Mesenchymal stem cell (in vitro differentiated cells and primary cell): ENCODE results near the gene RHOB.

Experiments
- DNase-seq: peaks from one replicate; pipeline ENCODE4 v3.0.0-alpha.2; 2013
- H2AFZ ChIP-seq: one replicate; pipeline ENCODE4 v1.6.1; 2013; ENCODE audit warnings: low read depth, mild to moderate bottlenecking, control low read depth, inconsistent platforms, low read length, moderate library complexity
- H2AK5ac ChIP-seq: 2 replicates; pipeline ENCODE4 v1.6.1; 2013; ENCODE audit warnings: low read length, moderate library complexity, mild to moderate bottlenecking, inconsistent platforms; ENCODE audit not compliant: severe bottlenecking
- H2BK120ac ChIP-seq: one replicate; pipeline ENCODE4 v1.6.1; 2013; ENCODE audit warnings: low read depth, mild to moderate bottlenecking, inconsistent platforms, low read length, moderate library complexity
- H2BK12ac ChIP-seq, 2 experiments: one replicate each; pipeline ENCODE4 v1.6.1; 2013; ENCODE audit warnings: inconsistent platforms in 2 of 2, low read length in 2 of 2, mild to moderate bottlenecking in 2 of 2, moderate library complexity in 2 of 2, control low read depth in 1 of 2
- H2BK15ac ChIP-seq: one replicate; pipeline ENCODE4 v1.6.1; 2013; ENCODE audit warnings: mild to moderate bottlenecking, low read depth, inconsistent platforms; ENCODE audit not compliant: poor library complexity, severe bottlenecking
- H2BK5ac ChIP-seq: 2 replicates; pipeline ENCODE4 v1.6.1; 2013; ENCODE audit warnings: low read depth, mild to moderate bottlenecking, low read length, control low read depth, inconsistent platforms; ENCODE audit not compliant: poor library complexity, severe bottlenecking
- H3K14ac ChIP-seq, 2 experiments: one replicate each; pipeline ENCODE4 v1.6.1; 2013; ENCODE audit warnings: inconsistent platforms in 2 of 2, low read length in 2 of 2, control low read depth in 1 of 2, mild to moderate bottlenecking in 1 of 2, moderate library complexity in 1 of 2
- H3K18ac ChIP-seq, 2 experiments: one replicate each; pipeline ENCODE4 v1.6.1; 2013; ENCODE audit warnings: inconsistent platforms in 2 of 2, low read length in 2 of 2, control low read depth in 1 of 2, low read depth in 1 of 2, mild to moderate bottlenecking in 1 of 2
- H3K23ac ChIP-seq, 2 experiments: one replicate each; pipeline ENCODE4 v1.6.1; 2013; ENCODE audit warnings: inconsistent platforms in 2 of 2, low read length in 2 of 2, mild to moderate bottlenecking in 2 of 2, moderate library complexity in 2 of 2, control low read depth in 1 of 2
- H3K27ac ChIP-seq: 2 replicates; pipeline ENCODE4 v1.5.1; 2013; ENCODE audit warnings: mild to moderate bottlenecking, moderate library complexity, low read length, control low read depth, inconsistent platforms; ENCODE audit not compliant: poor library complexity, severe bottlenecking
- H3K27me3 ChIP-seq, 2 experiments: 2 replicates each; pipeline versions ENCODE4 v1.6.1 to v1.7.0; 2013; ENCODE audit warnings: low read length in 2 of 2, mild to moderate bottlenecking in 2 of 2, moderate library complexity in 2 of 2, control low read depth in 1 of 2, inconsistent platforms in 1 of 2; ENCODE audit not compliant: control insufficient read depth in 1 of 2, insufficient read depth in 1 of 2
- H3K36me3 ChIP-seq, 2 experiments: 2 replicates each; pipeline versions ENCODE4 v1.6.1 to v1.7.0; 2013; ENCODE audit warnings: low read length in 2 of 2, control low read depth in 1 of 2, inconsistent platforms in 1 of 2, low read depth in 1 of 2, mild to moderate bottlenecking in 1 of 2; ENCODE audit not compliant: insufficient read depth in 2 of 2, control insufficient read depth in 1 of 2
- H3K4ac ChIP-seq, 2 experiments: one replicate each; pipeline ENCODE4 v1.6.1; 2013; ENCODE audit warnings: inconsistent platforms in 2 of 2, low read length in 2 of 2, mild to moderate bottlenecking in 2 of 2, moderate library complexity in 2 of 2, control low read depth in 1 of 2, low read depth in 1 of 2
- H3K4me1 ChIP-seq: 2 replicates; pipeline ENCODE4 v1.6.1; 2013; ENCODE audit warnings: low read depth, low read length, control low read depth; ENCODE audit not compliant: control insufficient read depth, insufficient read depth
- H3K4me2 ChIP-seq: 2 replicates; pipeline ENCODE4 v1.6.1; 2013; ENCODE audit warnings: low read length, mild to moderate bottlenecking, inconsistent platforms; ENCODE audit not compliant: poor library complexity, severe bottlenecking
- H3K4me3 ChIP-seq, 2 experiments: 2 replicates each; pipeline versions ENCODE4 v1.5.1 to v1.7.0; 2013; ENCODE audit warnings: low read length in 2 of 2, mild to moderate bottlenecking in 2 of 2, control low read depth in 1 of 2, low read depth in 1 of 2; ENCODE audit not compliant: insufficient read depth in 1 of 2
- H3K79me1 ChIP-seq: replicated peaks from 2 replicates; pipeline ENCODE4 v1.6.1; 2013; ENCODE audit warnings: mild to moderate bottlenecking, control low read depth, low read length, inconsistent platforms; ENCODE audit not compliant: poor library complexity, severe bottlenecking
- H3K9ac ChIP-seq: 2 replicates; pipeline ENCODE4 v1.7.0; 2013; ENCODE audit warnings: mild to moderate bottlenecking, low read length, moderate library complexity
- H3K9me3 ChIP-seq: 2 replicates; pipeline ENCODE4 v1.7.0; 2013; ENCODE audit warnings: mild to moderate bottlenecking, low read length; ENCODE audit not compliant: control insufficient read depth
- H4K8ac ChIP-seq: one replicate; pipeline ENCODE4 v1.6.1; 2013; ENCODE audit warnings: inconsistent platforms, mild to moderate bottlenecking, low read length, moderate library complexity
- H4K91ac ChIP-seq: one replicate; pipeline ENCODE4 v1.6.1; 2013; ENCODE audit warnings: mild to moderate bottlenecking, low read length, inconsistent platforms
- WGBS: methylation state at CpG from one replicate; pipeline ENCODE4 v1.1.7; 2013; ENCODE audit warnings: mixed read lengths; 5-methylcytosine and 5-hydroxymethylcytosine counted together

Gene RHOB

GRCh38 chr2:20482725-20483124, 35.9 kb downstream of the RHOB start:
- Histone ChIP-seq H3K4ac (no peak overlapping the region), H2BK12ac (no peak overlapping the region), H2AFZ (no peak overlapping the region), H3K79me1 (no peaks in the 10 kb centered on the region), H3K23ac (no peak overlapping the region), H4K8ac (no peak overlapping the region), H3K4me2 (no peak overlapping the region), H3K4me3 (no peak overlapping the region), H3K9ac (no peak overlapping the region), H3K14ac (no peak overlapping the region), H3K27me3 (peaks cover 0 to 3% of the 10 kb centered on the region in 2 experiments), H3K36me3 (no peaks in the 10 kb centered on the region), H3K27ac (no peak overlapping the region), H3K9me3 (no peaks in the 10 kb centered on the region), H3K18ac (no peak overlapping the region), H2AK5ac (no peak overlapping the region), H2BK5ac (no peak overlapping the region), H4K91ac (no peak overlapping the region), H3K4me1 (peaks cover 10% of the 10 kb centered on the region), H2BK120ac (no peak overlapping the region), H2BK15ac (no peak overlapping the region)
- DNase-seq, result no peak
- WGBS, result 94% methylated on average over 3 of the region's 3 CpGs

- H3K9ac ChIP-seq, result no peak overlapping the region
- no peak overlapping the region for H2BK120ac ChIP-seq
- H2BK5ac ChIP-seq, result no peak overlapping the region
- H2AK5ac ChIP-seq, result peak overlapping the region; percentile 40
- H3K36me3 ChIP-seq, result no peaks in the 10 kb centered on the region
- H2AFZ ChIP-seq, result no peak overlapping the region
- no peaks in the 10 kb centered on the region for H3K79me1 ChIP-seq
- H3K18ac ChIP-seq, result no peak overlapping the region
- H3K4me2 ChIP-seq, result no peak overlapping the region
- DNase-seq, result no peak
- H4K8ac ChIP-seq, result no peak overlapping the region
- peak overlapping the region in 1 of 2 experiments; percentile 42 for H2BK12ac ChIP-seq
- H3K4me1 ChIP-seq, result peaks cover 15% of the 10 kb centered on the region
- H3K27me3 ChIP-seq, result peaks cover 0 to 5% of the 10 kb centered on the region in 2 experiments
- no peak overlapping the region for H3K14ac ChIP-seq
- no peaks in the 10 kb centered on the region for H3K9me3 ChIP-seq
- no peak overlapping the region for H3K4ac ChIP-seq
- WGBS, result 84% methylated on average over 7 of the region's 7 CpGs
- no peak overlapping the region for H3K23ac ChIP-seq
- H3K4me3 ChIP-seq, result no peak overlapping the region
- no peak overlapping the region for H2BK15ac ChIP-seq
- no peak overlapping the region for H3K27ac ChIP-seq
- no peak overlapping the region for H4K91ac ChIP-seq
These were observed 36.5 kb downstream of the RHOB start for GRCh38 chr2:20483194-20483895.

DNA sequence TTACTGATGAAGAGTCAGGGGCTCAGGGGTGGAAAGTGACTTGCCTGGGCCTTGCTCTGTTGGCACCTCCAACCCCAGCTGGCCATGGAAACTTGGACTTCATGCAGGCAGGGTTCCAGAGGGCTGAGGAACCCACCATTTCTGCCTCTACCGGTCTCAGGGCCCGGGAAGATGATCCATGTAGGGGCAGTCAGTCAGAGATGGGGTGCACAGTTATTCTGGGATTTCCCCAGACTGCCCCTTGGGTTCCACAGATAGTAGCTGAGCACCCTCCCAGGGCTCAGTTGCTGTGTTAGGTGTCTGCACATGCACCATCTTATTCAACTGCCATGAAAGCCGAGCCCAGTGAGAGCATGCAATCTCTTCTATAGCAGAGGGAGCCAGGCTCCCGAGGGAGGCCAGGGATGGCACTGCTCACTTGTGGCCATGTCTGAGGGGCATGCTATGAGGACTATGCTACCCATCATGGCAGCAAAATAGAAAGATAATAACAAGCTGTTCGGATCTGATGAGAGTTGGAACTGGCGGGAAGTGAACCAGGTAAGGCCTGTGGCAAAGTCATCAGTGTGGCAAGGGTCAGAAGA, 37.3 kb downstream of the RHOB start:
- Histone ChIP-seq H3K9ac (no peak overlapping the region), H4K8ac (no peak overlapping the region), H3K27me3 (peaks cover 0 to 6% of the 10 kb centered on the region in 2 experiments), H3K4me2 (no peak overlapping the region), H2BK15ac (peak overlapping the region; percentile 23), H2BK120ac (no peak overlapping the region), H2BK12ac (peak overlapping the region in 1 of 2 experiments; percentile 42), H3K4me1 (peaks cover 20% of the 10 kb centered on the region), H3K9me3 (no peaks in the 10 kb centered on the region), H2BK5ac (no peak overlapping the region), H3K23ac (no peak overlapping the region), H3K4ac (no peak overlapping the region), H3K36me3 (no peaks in the 10 kb centered on the region), H3K14ac (no peak overlapping the region), H2AFZ (no peak overlapping the region), H3K79me1 (no peaks in the 10 kb centered on the region), H3K4me3 (no peak overlapping the region), H3K27ac (no peak overlapping the region), H3K18ac (no peak overlapping the region), H4K91ac (no peak overlapping the region), H2AK5ac (peak overlapping the region; percentile 66)
- 94% methylated on average over 6 of the region's 6 CpGs for WGBS
- no peak for DNase-seq

- no peak overlapping the region for H3K4ac ChIP-seq
- H3K79me1 ChIP-seq, result no peaks in the 10 kb centered on the region
- H2BK12ac ChIP-seq, result no peak overlapping the region
- no peak overlapping the region for H3K27ac ChIP-seq
- H3K9me3 ChIP-seq, result no peaks in the 10 kb centered on the region
- H4K8ac ChIP-seq, result no peak overlapping the region
- no peak overlapping the region for H2AFZ ChIP-seq
- peaks cover 0 to 6% of the 10 kb centered on the region in 2 experiments for H3K27me3 ChIP-seq
- no peaks in the 10 kb centered on the region for H3K36me3 ChIP-seq
- no peak overlapping the region for H2BK15ac ChIP-seq
- no peak for DNase-seq
- no peak overlapping the region for H3K9ac ChIP-seq
- H4K91ac ChIP-seq, result no peak overlapping the region
- no peak overlapping the region for H3K4me2 ChIP-seq
- no peak overlapping the region for H3K14ac ChIP-seq
- H3K4me1 ChIP-seq, result peaks cover 24% of the 10 kb centered on the region
- H3K18ac ChIP-seq, result no peak overlapping the region
- H2BK5ac ChIP-seq, result no peak overlapping the region
- H2AK5ac ChIP-seq, result peak overlapping the region; percentile 16
- no peak overlapping the region for H2BK120ac ChIP-seq
- no peak overlapping the region for H3K23ac ChIP-seq
- H3K4me3 ChIP-seq, result no peak overlapping the region
- 91% methylated on average over 8 of the region's 8 CpGs for WGBS
These were observed 38.1 kb downstream of the RHOB start for GRCh38 chr2:20484810-20485611.
